HEK293 (cell line): ENCODE results near the gene SLA2.

Source experiments
- CTCF ChIA-PET: fragments of 350-600 bp; formaldehyde crosslinking; extraction: SDS; loops from one replicate; lab custom pipeline; 2021; ENCODE audit warnings: antibody characterized with exemption; lab: Yijun Ruan, JAX
- POLR2A ChIA-PET: fragments of 300-600 bp; formaldehyde crosslinking; extraction: SDS; loops from one replicate; lab custom pipeline; 2020; ENCODE audit warnings: antibody characterized with exemption, inconsistent platforms; lab: Yijun Ruan, JAX
- H3K27ac ChIP-seq: fragments of 200-500 bp; sonication (Bioruptor generic); 2 replicates; pipeline ENCODE4 v1.5.1; 2014; ENCODE audit warnings: low read depth, low read length, control low read depth, inconsistent platforms; ENCODE audit errors: extremely low read depth
- H3K36me3 ChIP-seq, 2 experiments: fragments of 200-500 bp in 1 of 2; sonication (Bioruptor generic) in 1 of 2; 1 replicate in 1 of 2; 2 replicates in 1 of 2; pipeline ENCODE4 v1.5.1; 2014 to 2017; ENCODE audit warnings: inconsistent platforms in 2 of 2, low read length in 2 of 2; ENCODE audit not compliant: control insufficient read depth in 2 of 2, insufficient read depth in 1 of 2
- H3K4me1 ChIP-seq: fragments of 200-500 bp; sonication (Bioruptor generic); 2 replicates; pipeline ENCODE4 v1.5.1; 2014; ENCODE audit warnings: mild to moderate bottlenecking, low read length, inconsistent platforms; ENCODE audit not compliant: control insufficient read depth, insufficient read depth
- H3K4me3 ChIP-seq: 2 replicates; pipeline ENCODE4 v1.5.1; 2011; ENCODE audit warnings: low read depth, mild to moderate bottlenecking, control low read depth, low read length, moderate library complexity
- H3K9me3 ChIP-seq: fragments of 200-500 bp; sonication (Bioruptor generic); 2 replicates; pipeline ENCODE4 v1.5.1; 2014; ENCODE audit warnings: low read depth, low read length, inconsistent platforms; ENCODE audit not compliant: control insufficient read depth, insufficient read depth
- CTCF ChIP-seq: fragments of 450-650 bp; formaldehyde crosslinking; IDR thresholded peaks from 2 replicates; pipeline ENCODE4 v1.5.1; 2016; ENCODE audit warnings: missing biosample characterization, missing genetic modification characterization
- HOXA7 ChIP-seq: sonication (generic); formaldehyde crosslinking; IDR thresholded peaks from 2 replicates; pipeline ENCODE4 v1.8.1; 2022; ENCODE audit warnings: missing genetic modification reagents, borderline replicate concordance
- KLF17 ChIP-seq: fragments of 450-650 bp; formaldehyde crosslinking; IDR thresholded peaks from 2 replicates; pipeline ENCODE4 v1.5.1; 2016; ENCODE audit warnings: missing biosample characterization, missing genetic modification characterization
- PRDM2 ChIP-seq: fragments of 450-650 bp; formaldehyde crosslinking; IDR thresholded peaks from 2 replicates; pipeline ENCODE4 v1.5.1; 2016; ENCODE audit warnings: missing biosample characterization, missing genetic modification characterization, borderline replicate concordance
- ZBTB48 ChIP-seq: fragments of 450-650 bp; formaldehyde crosslinking; IDR thresholded peaks from 2 replicates; pipeline ENCODE4 v1.5.1; 2016; ENCODE audit warnings: missing biosample characterization, missing genetic modification characterization
- ZNF121 ChIP-seq: fragments of 450-650 bp; formaldehyde crosslinking; IDR thresholded peaks from 2 replicates; pipeline ENCODE4 v1.5.1; 2016; ENCODE audit warnings: missing biosample characterization, missing genetic modification characterization
- ZNF175 ChIP-seq: fragments of 450-650 bp; formaldehyde crosslinking; IDR thresholded peaks from 2 replicates; pipeline ENCODE4 v1.5.1; 2016; ENCODE audit warnings: missing biosample characterization, missing genetic modification characterization
- ZNF391 ChIP-seq: fragments of 450-650 bp; formaldehyde crosslinking; IDR thresholded peaks from 2 replicates; pipeline ENCODE4 v1.5.1; 2016; ENCODE audit warnings: low read depth, missing biosample characterization, missing genetic modification characterization, borderline replicate concordance
- ZNF747 ChIP-seq: fragments of 450-650 bp; formaldehyde crosslinking; IDR thresholded peaks from 2 replicates; pipeline ENCODE4 v1.5.1; 2016; ENCODE audit warnings: missing biosample characterization, missing genetic modification characterization
- ZNF777 ChIP-seq: fragments of 450-650 bp; formaldehyde crosslinking; IDR thresholded peaks from 2 replicates; pipeline ENCODE4 v1.5.1; 2017; ENCODE audit warnings: missing biosample characterization, missing genetic modification characterization, borderline replicate concordance
- ZSCAN5A ChIP-seq: fragments of 450-650 bp; formaldehyde crosslinking; IDR thresholded peaks from 2 replicates; pipeline ENCODE4 v1.5.1; 2016; ENCODE audit warnings: missing biosample characterization, missing genetic modification characterization

SLA2 gene

GRCh38 chr20:36632487-36633284 lies 13.3 kb downstream of the SLA2 start:
- TF ChIP-seq ZNF747 (tag by site-specific recombination), result no peak
- TF ChIP-seq PRDM2 (tag by site-specific recombination), result no peak
- TF ChIP-seq ZNF121, result no peak
- TF ChIP-seq KLF17 (tag by site-specific recombination), result no peak
- TF ChIP-seq, all 188 proteins: peak for 0
- Histone ChIP-seq H3K36me3 (no peaks in the 10 kb centered on the region), H3K4me1 (no peaks in the 10 kb centered on the region), H3K4me3 (no peak overlapping the region), H3K9me3 (no peaks in the 10 kb centered on the region), H3K27ac (no peak overlapping the region)
- POLR2A ChIA-PET, result interaction anchor here (0.7 kb wide), 1 partner anchor 14 kb away, joined by 3 read pairs; no protein-coding TSS in a partner anchor
- CTCF ChIA-PET, result interaction anchor here (0.7 to 1.1 kb wide), 2 partner anchors 20 to 21 kb away, joined by 3 to 4 read pairs; no protein-coding TSS in a partner anchor

- no peaks in the 10 kb centered on the region for H3K4me1 ChIP-seq
- TF ChIP-seq HOXA7 (no peak), ZNF391 (tag by site-specific recombination) (no peak), ZNF175 (tag by site-specific recombination) (no peak), ZSCAN5A (no peak), ZBTB48 (tag by site-specific recombination) (no peak)
- TF ChIP-seq, all 188 proteins: peak for 0
- CTCF ChIA-PET, result interaction anchor here (0.6 to 1.1 kb wide), 2 partner anchors 20 to 374 kb away, joined by 3 to 4 read pairs; no protein-coding TSS in a partner anchor
- POLR2A ChIA-PET, result no interaction called here
- H3K27ac ChIP-seq, result no peak overlapping the region
- H3K36me3 ChIP-seq, result no peaks in the 10 kb centered on the region
- no peaks in the 10 kb centered on the region for H3K9me3 ChIP-seq
- H3K4me3 ChIP-seq, result no peak overlapping the region
Measured at GRCh38 chr20:36632147-36632486, 13.9 kb downstream of the SLA2 start.

GRCh38 chr20:36631646-36632045 lies 14.3 kb downstream of the SLA2 start:
- Histone ChIP-seq H3K9me3 (no peaks in the 10 kb centered on the region), H3K4me3 (no peak overlapping the region), H3K4me1 (no peaks in the 10 kb centered on the region), H3K36me3 (no peaks in the 10 kb centered on the region), H3K27ac (no peak overlapping the region)
- POLR2A ChIA-PET, result interaction anchor here (0.6 kb wide), 1 partner anchor 13 kb away, joined by 3 read pairs; no protein-coding TSS in a partner anchor
- CTCF ChIA-PET, result interaction anchor here (0.6 kb wide), 3 partner anchors 98 to 375 kb away, joined by 3 read pairs; no protein-coding TSS in a partner anchor
- TF ChIP-seq CTCF (tag by site-specific recombination) (no peak), ZNF777 (no peak)
